ENCODE results near the gene SYT9. TPM values are rescaled to one million over a fixed set of nuclear protein-coding genes. Genes with fewer than 3 reads are reported as not detected.
"Not testable (repeated sequence)": the region's sequence is repeated elsewhere in the genome, so short reads cannot be mapped to it uniquely, and the experiment has no call there.

Gene SYT9
- total RNA-seq, 1 donor from 2014 or later: 0.07 TPM

GRCh38 chr11:7513234-7514098, 261.8 kb downstream of the SYT9 start, which contains the start of gene PPFIBP2:
Gene PPFIBP2 (plus strand): TSS chr11:7513999. CDS start chr11:7549476, 35,477 bp downstream.
- no peak for DNase-seq (ENCODE audit: low spot score)
- no peaks in the 10 kb centered on the region for H3K9me3 Mint-ChIP-seq (ENCODE audit: low read depth)
- H3K4me3 Mint-ChIP-seq (ENCODE audit: unreplicated experiment): peak within 1 kb of the TSS; percentile 85
- H3K27ac Mint-ChIP-seq (ENCODE audit: unreplicated experiment): peak within 1 kb of the TSS; percentile 89
- peaks cover 3% of the 10 kb centered on the region for H3K27me3 Mint-ChIP-seq (ENCODE audit: low read depth)
- TF ChIP-seq CTCF (IDR thresholded peaks at IDR 0.05): peak; percentile 91
- peaks cover 23% of the 10 kb centered on the region for H3K4me1 Mint-ChIP-seq (ENCODE audit: low read depth)
- no peaks in the 10 kb centered on the region for H3K36me3 Mint-ChIP-seq (ENCODE audit: low read depth)

- Mint-ChIP-seq H3K27me3 (ENCODE audit: low read depth) (peaks cover 3% of the 10 kb centered on the region), H3K4me1 (ENCODE audit: low read depth) (peaks cover 23% of the 10 kb centered on the region), H3K4me3 (ENCODE audit: unreplicated experiment) (peak overlapping the region; percentile 85), H3K9me3 (ENCODE audit: low read depth) (no peaks in the 10 kb centered on the region), H3K36me3 (ENCODE audit: low read depth) (no peaks in the 10 kb centered on the region), H3K27ac (ENCODE audit: unreplicated experiment) (no peak overlapping the region)
- TF ChIP-seq CTCF (IDR thresholded peaks at IDR 0.05): no peak
- DNase-seq (ENCODE audit: low spot score): no peak
Observed at GRCh38 chr11:7514099-7514591, 262.4 kb downstream of the SYT9 start.

GRCh38 chr11:7515447-7515886, 263.8 kb downstream of the SYT9 start:
- H3K4me3 Mint-ChIP-seq (ENCODE audit: unreplicated experiment): no peak overlapping the region
- no peaks in the 10 kb centered on the region for H3K36me3 Mint-ChIP-seq (ENCODE audit: low read depth)
- no peak for DNase-seq (ENCODE audit: low spot score)
- H3K9me3 Mint-ChIP-seq (ENCODE audit: low read depth): no peaks in the 10 kb centered on the region
- H3K27me3 Mint-ChIP-seq (ENCODE audit: low read depth): peaks cover 3% of the 10 kb centered on the region
- TF ChIP-seq CTCF (IDR thresholded peaks at IDR 0.05): no peak
- peaks cover 23% of the 10 kb centered on the region for H3K4me1 Mint-ChIP-seq (ENCODE audit: low read depth)
- no peak overlapping the region for H3K27ac Mint-ChIP-seq (ENCODE audit: unreplicated experiment)

- Mint-ChIP-seq H3K9me3 (ENCODE audit: low read depth) (no peaks in the 10 kb centered on the region), H3K27ac (ENCODE audit: unreplicated experiment) (no peak overlapping the region), H3K27me3 (ENCODE audit: low read depth) (peaks cover 3% of the 10 kb centered on the region), H3K4me3 (ENCODE audit: unreplicated experiment) (no peak overlapping the region), H3K4me1 (ENCODE audit: low read depth) (peaks cover 19% of the 10 kb centered on the region), H3K36me3 (ENCODE audit: low read depth) (no peaks in the 10 kb centered on the region)
- no peak for TF ChIP-seq CTCF (IDR thresholded peaks at IDR 0.05)
- no peak for DNase-seq (ENCODE audit: low spot score)
Observed at GRCh38 chr11:7516475-7516874, 264.8 kb downstream of the SYT9 start.

- not testable (repeated sequence) for H3K9me3 Mint-ChIP-seq (ENCODE audit: low read depth); H3K27me3 Mint-ChIP-seq (ENCODE audit: low read depth)
Observed at GRCh38 chr11:7517743-7518142, 266.0 kb downstream of the SYT9 start.

More at GRCh38 chr11:7517743-7518142, 266.0 kb downstream of the SYT9 start:
- not testable (repeated sequence) for H3K4me1 Mint-ChIP-seq (ENCODE audit: low read depth); H3K27ac Mint-ChIP-seq (ENCODE audit: unreplicated experiment); H3K36me3 Mint-ChIP-seq (ENCODE audit: low read depth); H3K4me3 Mint-ChIP-seq (ENCODE audit: unreplicated experiment); DNase-seq (ENCODE audit: low spot score)

Small RNA genes within 50 kb of the gene (microRNA-seq; reads per million reads assigned to microRNA genes)
- gene MIR302E (ENCODE audit: borderline number of aligned reads): not detected

Other genes starting within 250 kb of the SYT9 start
- gene ZNF214, start 231.6 kb upstream of the SYT9 start, total RNA-seq: 1.4 to 3.1 TPM (median 2.5 TPM) in 3 replicates
- gene NLRP14, start 231.4 kb upstream of the SYT9 start, total RNA-seq: 0.05 TPM in 1 of 3 replicates, not detected in the others
- not detected in 3 replicates for gene RBMXL2, start 162.9 kb upstream of the SYT9 start, total RNA-seq
- gene OLFML1, start 233.6 kb downstream of the SYT9 start, total RNA-seq: 11.1 to 69.3 TPM (median 12.3 TPM) in 3 replicates